GM06990 (cell line): ENCODE results near the gene SUPT3H.

Experiments used
- DNase-seq: peaks from one replicate; pipeline ENCODE4 v3.0.0-alpha.2; 2011; ENCODE audit not compliant: insufficient read length; ENCODE audit errors: extremely low read depth
- H3K27me3 ChIP-seq: replicated peaks from 2 replicates; pipeline ENCODE4 v1.6.0; 2011; ENCODE audit warnings: low read length; ENCODE audit not compliant: control insufficient read depth, insufficient read depth
- H3K36me3 ChIP-seq: 2 replicates; pipeline ENCODE4 v1.5.1; 2011; ENCODE audit warnings: low read length; ENCODE audit not compliant: control insufficient read depth, insufficient read depth
- H3K4me3 ChIP-seq: replicated peaks from 2 replicates; pipeline ENCODE4 v1.5.1; 2011; ENCODE audit warnings: low read depth, mild to moderate bottlenecking, control low read depth, low read length
- CTCF ChIP-seq: IDR thresholded peaks from 2 replicates; pipeline ENCODE4 v1.5.1; 2011; ENCODE audit warnings: low read length, control low read depth, mild to moderate bottlenecking, inconsistent platforms; ENCODE audit not compliant: insufficient read depth, poor library complexity, severe bottlenecking

Gene SUPT3H

GRCh38 chr6:45201484-45201883, 176.2 kb downstream of the SUPT3H start:
- H3K27me3 ChIP-seq: no peaks in the 10 kb centered on the region
- TF ChIP-seq CTCF: no peak

GRCh38 chr6:45200510-45200909, 177.2 kb downstream of the SUPT3H start:
- TF ChIP-seq CTCF: no peak
- H3K4me3 ChIP-seq: no peak overlapping the region
- no peaks in the 10 kb centered on the region for H3K36me3 ChIP-seq
- no peaks in the 10 kb centered on the region for H3K27me3 ChIP-seq
- DNase-seq: no peak

More at GRCh38 chr6:45201484-45201883, 176.2 kb downstream of the SUPT3H start:
- Histone ChIP-seq H3K36me3 (no peaks in the 10 kb centered on the region), H3K4me3 (no peak overlapping the region)
- DNase-seq: no peak

GRCh38 chr6:45199554-45199953, 178.2 kb downstream of the SUPT3H start:
- TF ChIP-seq CTCF: no peak
- no peaks in the 10 kb centered on the region for H3K36me3 ChIP-seq
- DNase-seq: no peak
- no peaks in the 10 kb centered on the region for H3K27me3 ChIP-seq
- no peak overlapping the region for H3K4me3 ChIP-seq

- TF ChIP-seq CTCF: no peak
- Histone ChIP-seq H3K27me3 (no peaks in the 10 kb centered on the region), H3K4me3 (no peak overlapping the region), H3K36me3 (no peaks in the 10 kb centered on the region)
- DNase-seq: no peak
Observed at GRCh38 chr6:45196121-45196520, 181.6 kb downstream of the SUPT3H start.

GRCh38 chr6:45195137-45195536, 182.6 kb downstream of the SUPT3H start:
- Histone ChIP-seq H3K4me3 (no peak overlapping the region), H3K36me3 (no peaks in the 10 kb centered on the region), H3K27me3 (no peaks in the 10 kb centered on the region)
- DNase-seq: no peak
- no peak for TF ChIP-seq CTCF

- Histone ChIP-seq H3K4me3 (no peak overlapping the region), H3K27me3 (no peaks in the 10 kb centered on the region), H3K36me3 (no peaks in the 10 kb centered on the region)
- no peak for DNase-seq
- TF ChIP-seq CTCF: no peak
Observed at GRCh38 chr6:45192556-45192955, 185.2 kb downstream of the SUPT3H start.
